Fibroblast of upper back skin (primary cell): ENCODE measurements around the gene FAM174C.
A peak's percentile ranks its signal among the peaks of the same experiment; 100 is the strongest.
"Not testable (repeated sequence)": the region's sequence is repeated elsewhere in the genome, so short reads cannot be mapped to it uniquely, and the experiment has no call there.

Experiments
- DNase-seq: peaks from one replicate; pipeline ENCODE4 v3.0.0-alpha.2; 2013

The FAM174C gene

DNA sequence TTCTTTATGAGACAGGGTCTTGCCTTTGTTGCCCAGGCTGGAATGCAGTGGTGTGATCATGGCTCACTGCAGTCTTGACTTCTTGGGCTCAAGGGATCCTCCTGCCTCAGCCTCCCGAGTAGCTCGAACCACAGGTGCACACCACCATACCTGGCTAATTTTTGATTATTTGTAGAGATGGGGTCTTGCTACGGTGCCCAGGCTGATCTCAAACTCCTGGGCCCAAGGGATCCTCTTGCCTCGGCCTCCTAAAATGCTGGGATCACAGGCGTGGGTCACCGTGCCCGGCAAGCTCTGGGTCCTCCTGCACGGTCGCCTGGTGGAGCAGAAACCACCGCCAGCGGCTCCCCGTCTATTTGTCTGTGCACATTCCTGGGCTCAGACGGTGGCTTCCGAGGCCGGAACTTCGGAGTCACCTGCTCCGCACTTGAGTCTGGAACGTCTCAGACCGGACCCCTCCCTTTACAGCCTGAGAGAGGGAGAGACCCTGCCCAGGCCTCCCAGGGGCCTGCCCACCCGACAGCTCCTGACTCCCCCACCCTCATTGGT, 32.5 kb downstream of the FAM174C start:
- no peak for DNase-seq

DNA sequence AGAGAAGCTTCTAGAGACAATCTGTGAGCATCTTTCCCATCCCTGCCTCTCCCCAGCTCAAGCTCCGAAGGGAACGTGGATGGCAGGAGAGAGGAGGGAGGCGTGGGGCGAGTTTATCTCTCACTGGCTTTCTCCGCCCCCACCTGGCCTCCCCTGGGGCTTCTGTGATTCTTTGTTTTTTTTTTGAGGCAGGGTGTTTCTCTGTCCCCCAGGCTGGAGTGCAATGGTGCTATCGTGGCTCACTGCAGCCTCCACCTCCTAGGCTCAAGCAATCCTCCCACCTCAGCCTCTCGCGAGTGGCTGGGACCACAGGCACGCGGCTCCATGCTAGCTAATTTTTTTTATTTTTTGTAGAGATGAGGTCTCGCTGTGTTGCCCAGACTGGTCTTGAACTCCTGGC, 33.4 kb downstream of the FAM174C start:
- no peak for DNase-seq

DNA sequence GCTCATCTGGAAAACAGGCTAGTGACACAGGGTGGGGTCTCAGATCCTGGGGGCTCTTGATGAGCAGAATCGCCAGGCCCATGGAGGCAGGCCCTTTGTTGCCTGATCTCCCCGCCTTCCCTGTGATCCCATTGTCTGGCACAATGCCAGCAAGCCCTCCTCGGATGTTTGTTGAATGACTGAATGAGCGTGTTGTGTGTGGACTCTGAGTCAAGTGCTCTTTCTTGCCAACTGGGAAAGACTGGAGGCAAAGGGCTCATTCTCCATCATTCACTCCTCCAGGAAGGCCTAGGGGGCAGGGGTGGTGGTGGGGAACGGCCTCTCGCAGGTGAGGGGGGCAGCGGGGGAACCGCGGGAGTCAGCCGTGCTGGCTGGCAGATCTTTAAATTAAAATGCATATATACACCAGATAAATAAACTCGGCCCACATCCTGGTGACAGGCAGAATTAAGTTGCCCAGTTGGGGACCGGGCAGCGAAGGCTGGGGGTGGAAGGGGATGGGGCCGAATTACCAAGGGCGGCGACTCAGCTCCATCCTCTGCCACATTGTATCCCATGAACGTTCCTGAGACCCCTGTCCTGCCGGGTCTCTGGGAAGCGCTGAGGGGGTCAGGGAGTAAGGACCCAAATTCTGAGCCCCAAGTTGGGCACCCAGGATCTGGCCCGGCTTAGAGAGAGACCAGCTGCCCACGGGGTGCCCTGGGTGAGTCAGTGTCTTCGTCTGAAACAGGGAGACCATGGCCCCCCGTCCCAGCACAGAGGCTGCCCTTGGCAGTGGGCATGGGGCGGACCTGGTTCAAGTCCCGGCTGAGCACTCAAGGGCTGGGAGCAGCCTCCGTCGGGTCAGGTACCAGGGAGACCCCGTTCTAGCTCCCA, 34.9 kb downstream of the FAM174C start:
- DNase-seq = no peak

DNA sequence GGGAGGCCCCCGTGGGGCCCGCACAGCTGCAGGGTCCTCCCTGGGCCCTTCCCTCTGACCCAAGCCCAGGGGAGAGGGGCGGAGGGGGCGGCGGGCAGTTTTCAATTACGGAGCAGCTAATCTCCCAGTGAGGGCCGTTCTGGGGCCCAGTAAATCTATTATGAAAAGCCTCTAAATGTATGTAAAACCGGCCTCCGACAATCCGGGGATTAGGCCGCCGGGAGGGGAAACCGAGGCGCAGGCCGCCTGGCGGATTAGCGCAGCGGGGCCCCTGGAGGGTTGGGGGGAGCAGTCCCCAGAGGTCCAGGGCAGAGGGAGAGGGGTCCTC, 35.5 kb downstream of the FAM174C start:
- DNase-seq = no peak

DNA sequence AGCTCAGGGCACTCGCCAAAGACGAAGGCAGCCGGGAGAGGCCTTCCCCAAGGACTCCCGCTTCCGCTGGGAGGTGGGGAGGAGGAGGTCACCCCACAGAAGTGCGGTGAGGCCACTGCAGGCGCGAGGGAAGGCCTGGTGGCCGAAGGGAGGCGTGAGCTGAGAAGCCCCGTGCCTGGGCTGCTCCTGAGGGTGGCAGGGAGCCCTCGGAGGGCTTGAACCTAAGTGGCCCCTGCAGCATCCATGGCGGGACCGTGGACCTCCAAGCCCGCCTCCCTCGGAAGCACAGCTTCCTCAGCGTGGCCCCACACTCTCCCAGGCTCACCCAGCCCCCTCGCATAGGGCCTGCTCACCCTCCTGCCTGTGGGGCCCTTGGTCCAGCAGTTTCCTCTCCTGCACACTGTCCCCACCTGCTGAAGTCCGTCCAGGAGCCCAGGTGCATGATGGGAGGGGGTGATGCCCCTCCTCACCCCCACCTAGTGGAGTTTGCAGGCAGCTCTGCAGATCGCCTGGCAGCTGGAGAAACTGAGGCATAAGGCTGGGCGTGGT, 36.3 kb downstream of the FAM174C start:
- DNase-seq = no peak

DNA sequence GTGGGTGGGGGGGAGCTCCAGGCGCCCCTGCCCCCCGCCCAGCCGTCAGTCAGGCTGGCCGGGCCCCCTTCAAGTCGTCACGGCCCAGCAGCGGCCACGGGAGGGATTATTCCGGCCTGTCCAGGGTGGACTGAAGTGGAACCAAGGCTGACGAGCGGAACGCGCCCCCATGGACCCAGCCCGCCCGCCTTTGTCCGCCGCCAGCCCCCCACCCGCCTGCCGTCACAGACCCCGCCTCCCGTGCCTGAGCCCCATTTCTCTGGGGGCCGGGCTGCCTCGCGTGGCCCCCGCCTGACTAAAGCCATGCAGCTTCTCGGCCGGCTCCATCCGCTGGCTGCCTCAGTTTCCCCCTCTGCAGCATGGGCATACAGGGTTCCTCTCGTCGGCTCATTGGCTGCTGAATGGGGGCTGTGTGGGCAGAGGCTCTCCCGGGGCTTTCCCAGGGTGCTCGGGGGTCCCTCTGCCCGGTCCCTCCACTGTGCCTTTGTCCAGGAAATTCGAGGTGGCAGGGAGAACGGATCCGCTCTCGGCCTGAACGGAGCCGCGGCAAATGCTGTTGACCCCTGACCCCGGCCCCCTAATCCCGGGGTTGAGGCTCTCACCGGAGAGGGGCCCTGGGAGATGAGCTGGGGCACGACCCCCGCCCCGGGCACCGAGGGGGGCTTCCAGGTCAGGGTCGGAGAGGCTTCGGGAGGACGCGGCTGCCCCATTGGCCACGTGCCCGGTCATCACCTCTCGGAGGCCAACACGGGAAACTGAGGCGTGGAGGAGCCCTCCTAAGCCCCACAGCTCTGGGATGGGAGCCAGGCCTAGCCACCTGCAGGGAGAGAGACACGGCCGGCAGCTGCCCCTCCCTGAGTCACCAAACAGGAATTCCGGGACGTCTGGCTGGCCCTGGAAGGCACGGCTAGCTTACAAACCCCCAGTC, 37.7 kb downstream of the FAM174C start:
- peak; percentile 65 for DNase-seq

DNA sequence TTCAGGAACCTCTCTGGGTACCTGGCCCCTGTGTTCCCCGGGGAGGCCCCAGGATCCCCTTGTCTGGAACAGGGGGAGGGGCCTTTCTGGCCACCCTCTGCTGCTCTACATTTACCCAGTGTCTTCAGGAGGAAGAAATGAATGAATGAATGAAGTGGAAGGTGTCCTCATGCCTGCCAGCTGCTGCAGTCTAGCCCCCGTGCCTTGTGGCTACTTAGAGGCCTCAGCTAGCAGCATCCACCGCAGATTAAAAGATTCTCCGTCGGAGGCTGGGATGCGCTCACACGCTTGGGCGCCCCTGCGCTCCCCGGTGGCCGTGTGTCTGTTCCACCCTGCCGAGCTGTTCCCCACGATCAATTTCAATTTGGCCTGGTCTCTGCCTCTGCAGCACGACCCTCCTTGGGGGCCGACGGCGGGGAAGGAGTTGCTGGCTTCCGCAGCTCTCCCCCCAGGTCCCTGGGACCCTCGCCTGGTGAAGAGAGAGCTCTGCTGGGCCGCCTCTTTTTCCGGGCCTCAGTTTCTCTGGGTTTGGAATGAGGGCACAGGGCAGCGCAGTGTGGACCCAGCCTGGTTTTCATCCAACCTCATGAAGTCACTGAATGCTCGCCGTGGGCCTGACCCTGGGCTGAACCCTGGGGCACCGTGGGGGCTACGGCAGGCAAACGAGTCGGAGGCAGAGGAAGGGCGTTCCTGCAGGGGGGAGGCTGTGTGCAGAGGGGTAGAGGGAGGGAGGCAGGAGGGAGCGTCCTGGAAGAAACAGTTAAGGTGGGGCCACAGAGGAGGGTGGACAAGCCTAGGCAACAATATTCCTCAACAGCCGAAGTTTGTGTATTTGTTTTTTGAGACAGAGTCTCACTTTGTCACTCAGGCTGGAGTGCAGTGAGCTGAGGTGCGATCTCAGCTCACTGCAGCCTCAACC, 38.6 kb downstream of the FAM174C start:
- DNase-seq = no peak

DNA sequence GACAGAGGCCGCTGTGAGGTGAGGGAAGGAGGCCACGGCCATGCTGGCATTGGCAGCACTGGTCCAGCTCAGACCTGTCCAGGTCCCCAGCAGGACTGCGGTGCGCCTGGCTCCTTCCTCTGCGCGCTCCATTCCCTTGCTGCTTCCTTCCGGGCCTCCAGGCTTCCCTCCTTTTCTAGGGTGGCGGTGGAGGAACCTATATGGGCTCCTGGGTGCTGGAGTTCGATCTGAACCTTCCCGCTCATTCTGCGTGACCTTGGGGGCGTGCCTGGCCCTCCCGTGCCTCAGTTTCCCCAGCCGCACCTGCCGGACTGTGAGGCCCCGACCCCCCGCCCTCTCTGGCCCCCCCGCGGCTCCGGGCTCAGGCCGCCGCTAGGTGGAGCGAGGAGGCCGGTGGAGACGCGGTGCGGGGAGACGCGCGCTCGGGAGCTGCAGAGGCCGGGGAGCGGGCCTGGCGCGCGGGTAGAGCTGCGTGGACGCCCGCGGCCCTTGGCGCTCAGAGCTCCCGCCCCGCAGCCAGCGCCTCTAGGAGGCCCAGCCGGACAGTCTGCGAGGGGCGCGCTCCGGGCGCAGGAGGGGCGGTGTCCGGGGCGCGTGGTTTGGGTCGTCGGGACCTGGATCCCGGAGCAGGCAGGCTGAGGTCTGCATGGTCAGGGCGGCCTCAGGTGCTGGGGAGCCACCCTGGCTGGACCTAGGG, 40.3 kb downstream of the FAM174C start:
- peak; percentile 34 for DNase-seq

DNA sequence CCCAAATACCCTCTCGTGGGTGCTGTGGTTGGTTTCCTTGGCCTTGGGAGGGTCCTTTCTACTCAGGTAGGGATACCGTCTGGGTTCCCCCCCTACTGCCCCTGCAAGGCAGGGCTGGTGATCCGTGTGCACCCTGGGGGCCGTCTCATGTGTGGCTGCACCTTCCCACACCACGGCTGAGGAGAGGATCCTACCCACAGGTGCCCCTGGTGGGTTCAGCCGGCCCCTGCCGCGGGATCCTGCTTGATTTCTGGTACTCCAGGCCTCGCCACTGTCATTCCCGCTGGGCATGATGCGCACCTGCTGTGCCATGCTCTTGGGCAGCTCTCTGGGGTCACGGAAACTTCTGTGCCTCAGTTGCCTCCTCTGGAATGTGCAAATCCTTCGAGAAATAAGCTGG, 41.1 kb downstream of the FAM174C start:
- DNase-seq = no peak

DNA sequence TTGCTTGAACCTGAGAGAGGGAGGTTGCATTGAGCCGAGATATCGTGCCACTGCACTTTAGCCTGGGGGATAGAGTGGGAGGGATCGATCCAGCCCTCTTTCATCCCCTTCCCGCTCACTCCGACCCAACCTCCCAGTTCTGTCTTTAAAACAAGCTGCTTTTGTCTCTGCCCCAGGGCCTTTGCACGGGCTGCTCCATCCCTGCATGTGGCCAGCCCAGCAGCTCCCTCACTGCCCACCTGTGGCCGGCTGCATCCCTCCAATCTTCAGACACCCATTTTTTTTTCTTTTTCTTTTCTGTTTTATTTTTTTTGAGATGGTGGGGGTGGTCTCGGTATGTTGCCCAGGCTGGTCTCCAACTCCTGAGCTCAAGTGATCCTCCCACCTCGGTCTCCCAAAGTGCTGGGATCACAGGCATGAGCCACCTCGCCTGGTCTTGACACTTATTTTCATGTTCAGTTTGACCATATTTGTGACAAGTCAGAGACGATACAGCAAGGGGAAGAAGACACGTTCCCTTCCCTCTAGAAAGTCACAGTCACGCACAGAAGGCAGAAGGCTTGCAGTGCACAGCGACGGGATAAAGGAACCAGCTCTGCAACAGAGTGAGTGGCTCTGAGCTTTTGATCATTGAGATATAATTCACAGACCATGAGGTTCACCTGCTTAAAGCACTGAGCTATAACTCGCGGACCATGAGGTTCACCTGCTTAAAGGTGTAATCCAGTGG, 42.1 kb downstream of the FAM174C start:
- no peak for DNase-seq

DNA sequence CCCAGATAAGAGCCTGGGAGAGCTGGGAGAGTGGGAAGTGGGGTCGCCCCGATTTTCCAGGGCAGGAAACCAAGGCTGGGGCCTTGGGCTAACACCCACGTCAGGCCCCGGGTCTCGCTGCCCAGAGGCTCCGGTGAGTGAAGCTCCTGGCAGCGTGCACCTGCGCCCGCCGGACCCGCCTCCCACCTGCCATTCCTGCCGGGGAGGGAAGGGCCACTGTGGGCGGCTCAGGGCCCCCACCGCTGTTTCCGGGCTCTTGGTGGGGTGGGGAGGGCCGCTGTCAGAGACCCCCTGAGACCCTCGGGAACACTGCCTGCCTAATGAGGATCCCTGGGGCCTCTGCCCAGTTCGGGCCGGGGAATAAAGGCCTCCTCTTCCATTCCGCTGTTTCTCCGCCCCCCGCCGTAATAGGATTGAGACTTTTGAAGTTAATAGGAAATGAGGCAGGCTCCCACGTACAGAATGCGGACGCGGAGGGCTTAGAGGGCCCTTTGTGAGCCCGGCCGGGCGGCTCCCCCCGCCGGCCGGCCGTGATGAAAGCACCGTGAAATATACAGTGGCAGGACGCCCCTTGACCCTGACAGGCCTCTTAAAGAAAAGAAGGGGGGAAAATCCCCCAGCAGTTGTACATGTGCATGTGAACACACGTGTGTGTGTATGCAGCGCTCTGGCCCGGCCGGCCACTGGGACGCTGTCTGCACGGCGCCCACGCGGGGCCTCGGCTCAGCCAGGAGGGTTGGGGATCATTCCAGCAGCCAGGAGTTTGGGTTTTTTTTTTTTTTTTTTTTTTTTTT, 43.5 kb downstream of the FAM174C start:
- no peak for DNase-seq

DNA sequence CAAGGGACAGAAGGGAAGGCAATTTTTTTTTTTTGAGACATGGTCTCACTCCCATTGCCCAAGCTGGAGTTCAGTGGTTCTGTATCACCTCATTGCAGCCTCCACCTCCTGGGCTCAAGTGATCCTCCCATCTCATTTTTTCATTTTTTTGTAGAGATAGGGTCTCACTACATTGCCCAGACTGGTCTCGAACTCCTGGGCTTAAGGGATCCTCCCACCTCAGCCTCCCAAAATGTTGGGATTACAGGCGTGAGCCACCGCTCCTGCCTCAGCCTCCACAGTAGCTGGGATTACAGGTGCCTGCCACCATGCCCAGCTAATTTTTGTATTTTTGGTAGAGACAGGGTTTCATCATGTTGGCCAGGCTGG, 44.9 kb downstream of the FAM174C start:
- DNase-seq = not testable (repeated sequence)

DNA sequence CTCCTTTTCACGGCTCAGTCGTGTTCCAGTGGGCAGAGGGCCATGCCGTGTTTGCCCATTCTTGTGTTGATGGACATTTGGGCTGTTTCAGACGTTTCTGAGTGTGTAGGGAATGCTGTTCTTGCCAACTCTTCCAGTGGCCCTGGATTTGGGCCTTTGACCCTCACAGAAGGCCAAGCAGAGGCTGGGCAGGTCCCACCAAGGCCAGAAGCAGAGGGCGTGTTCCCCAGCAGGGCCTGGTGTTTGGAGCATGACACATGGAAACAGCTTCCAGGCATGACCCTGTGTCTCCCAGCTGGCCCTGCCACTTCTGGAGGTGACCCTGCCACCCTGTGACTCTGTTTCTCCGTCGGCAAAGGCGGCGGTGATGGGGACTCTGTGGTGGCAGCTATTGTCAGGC, 46.2 kb downstream of the FAM174C start:
- DNase-seq = no peak

DNA sequence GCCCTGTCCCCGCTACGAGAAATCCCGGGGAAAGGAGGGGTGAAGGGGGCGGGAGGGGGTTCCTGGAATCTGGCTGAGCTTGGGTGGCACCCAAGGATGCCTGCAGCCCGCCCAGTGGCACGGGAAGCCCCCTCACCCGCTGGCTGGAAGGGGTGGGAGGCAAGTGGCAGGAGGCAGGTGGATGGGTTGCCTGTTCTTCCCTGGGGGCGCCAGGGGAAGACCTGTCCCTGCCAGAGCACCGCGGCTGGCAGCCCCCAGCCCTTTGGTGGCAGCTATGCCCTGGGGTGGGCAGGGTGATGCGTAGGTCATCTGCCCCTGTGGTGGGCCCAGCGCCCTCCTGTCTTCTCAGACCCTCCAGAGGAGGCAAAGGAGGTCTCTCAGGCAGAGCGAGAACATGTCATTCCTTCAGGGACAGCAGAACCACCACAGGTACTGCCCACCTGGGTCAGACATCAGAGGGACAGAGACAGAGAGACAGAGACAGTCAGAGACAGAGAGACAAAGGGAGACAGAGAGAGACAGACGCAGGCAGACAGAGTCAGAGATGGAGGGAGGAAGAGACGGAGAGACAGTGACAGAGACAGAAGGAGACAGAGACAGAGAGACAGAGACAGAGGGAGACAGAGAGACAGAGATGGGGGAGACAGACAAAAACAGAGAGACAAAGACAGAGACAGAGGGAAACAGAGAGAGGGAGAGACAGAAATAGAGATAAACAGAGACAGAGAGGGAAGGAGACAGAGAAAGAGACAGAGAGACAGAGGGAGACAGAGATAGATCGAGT, 47.1 kb downstream of the FAM174C start:
- no peak for DNase-seq

DNA sequence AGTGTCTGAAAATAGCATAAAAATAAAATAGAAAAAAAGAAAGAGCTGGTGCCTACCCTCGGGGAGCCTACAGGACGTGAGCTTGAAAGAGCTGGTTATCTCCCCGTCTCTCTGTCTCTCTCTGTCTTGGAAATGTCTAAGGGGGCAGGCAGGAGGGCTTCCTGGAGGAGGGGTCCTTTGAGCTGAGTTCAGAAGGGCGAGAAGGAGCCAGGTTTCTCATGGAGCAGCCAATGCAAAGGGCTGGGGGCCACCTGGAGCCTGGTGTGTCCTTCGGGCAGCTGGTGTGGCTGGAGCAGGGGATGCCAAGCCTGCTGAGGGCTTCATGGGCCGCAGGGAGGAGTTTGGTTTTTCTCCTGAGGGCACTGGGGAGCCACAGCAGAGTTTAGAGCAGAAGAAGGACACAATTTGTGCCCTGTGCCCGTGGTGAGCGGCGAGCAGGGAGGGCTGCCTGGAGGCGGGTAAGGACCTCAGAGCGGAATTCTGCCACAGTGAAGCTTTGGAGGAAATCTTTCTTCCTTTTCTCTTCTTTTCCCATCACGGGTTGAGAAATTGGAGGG, 49.0 kb downstream of the FAM174C start:
- no peak for DNase-seq

DNA sequence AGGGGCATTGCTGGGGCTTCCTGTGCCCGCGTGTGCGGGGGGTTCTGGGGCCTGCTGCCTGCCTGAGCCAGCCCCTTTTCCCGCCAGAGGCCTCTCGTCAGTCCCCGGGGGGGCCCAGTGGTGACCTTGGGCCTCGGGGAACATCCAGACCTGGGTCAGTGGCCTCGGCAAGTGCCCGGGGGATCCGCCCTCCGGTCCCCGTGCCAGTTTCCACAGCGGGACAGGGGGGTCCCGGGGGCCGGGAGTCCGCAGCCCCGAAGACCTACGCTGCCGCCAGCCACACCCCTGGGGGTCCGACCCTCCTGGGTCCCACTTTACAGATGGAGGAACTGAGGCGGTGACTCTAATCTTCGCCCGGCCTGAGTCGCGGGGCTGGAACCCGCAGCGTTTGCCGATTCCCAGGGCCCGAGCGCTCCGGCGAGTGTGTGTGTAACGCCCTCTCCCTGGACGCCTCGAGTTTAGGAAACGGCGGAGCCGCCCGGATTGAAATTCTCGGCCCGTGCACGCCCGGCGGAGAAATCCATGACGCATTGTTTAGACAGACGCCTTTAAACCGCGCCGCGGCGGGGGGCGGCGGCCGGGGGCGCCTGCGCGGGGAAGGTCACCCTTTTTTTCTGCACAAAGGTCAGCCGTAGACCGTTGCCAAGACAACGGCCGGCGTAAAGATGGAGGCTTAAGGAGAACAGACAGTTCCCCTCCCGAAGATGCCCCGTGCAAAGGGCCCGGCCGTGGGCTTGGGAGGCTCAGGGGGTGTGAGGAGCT, 49.7 kb downstream of the FAM174C start:
- peak; percentile 79 for DNase-seq

DNA sequence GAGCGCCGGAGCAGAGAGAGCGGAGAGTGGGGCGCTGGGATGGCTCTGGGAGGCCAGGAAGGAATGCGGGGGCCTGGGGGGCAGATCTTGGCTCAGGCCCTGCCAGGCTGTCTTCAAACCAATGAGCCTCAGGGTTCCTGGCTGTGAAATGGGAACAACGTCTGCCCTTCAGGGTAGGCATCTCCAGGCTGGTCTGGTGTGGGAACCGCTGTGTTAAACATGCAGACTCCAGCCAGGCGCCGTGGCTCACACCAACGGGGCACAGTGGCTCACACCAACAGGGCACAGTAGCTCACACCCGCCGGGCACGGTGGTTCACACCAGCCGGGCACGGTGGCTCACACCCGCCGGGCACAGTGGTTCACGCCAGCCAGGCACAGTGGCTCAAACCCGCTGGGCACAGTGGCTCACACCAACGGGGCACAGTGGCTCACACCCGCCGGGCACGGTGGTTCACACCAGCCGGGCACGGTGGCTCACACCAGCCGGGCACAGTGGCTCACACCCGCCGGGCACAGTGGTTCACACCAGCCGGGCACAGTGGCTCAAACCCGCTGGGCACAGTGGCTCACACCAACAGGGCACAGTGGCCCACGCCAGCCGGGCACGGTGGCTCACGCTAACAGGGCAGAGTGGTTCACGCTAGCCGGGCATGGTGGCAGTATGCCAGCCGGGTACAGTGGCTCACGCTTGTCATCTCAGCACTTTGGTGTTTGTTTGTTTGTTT, 50.4 kb downstream of the FAM174C start:
- DNase-seq = no peak
